ENCODE results near the gene HPS4. TPM values are rescaled to one million over a fixed set of nuclear protein-coding genes. Genes with fewer than 3 reads are reported as not detected.

HPS4 gene
- total RNA-seq, 1 donor from 2014 or later = 25.2 TPM

DNA sequence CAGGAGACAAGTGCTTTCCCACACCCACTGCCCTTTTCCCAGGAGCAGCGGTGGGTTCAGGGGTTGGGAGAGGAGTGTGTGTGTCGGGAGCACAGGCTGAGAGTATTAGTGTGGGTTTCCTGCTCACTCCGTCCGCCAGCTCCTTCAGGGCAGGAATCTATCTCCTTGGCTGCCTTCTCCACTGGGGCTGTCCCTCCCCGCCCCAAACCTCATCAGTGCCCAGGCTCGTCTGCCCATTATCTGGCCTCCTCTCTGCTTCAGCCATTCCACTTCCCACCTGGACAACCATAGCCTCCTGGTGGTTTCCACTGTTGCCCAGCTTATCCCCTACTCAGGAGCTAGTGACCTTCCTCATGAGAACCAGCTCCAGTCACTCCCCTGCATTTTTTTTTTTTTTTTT, 34.6 kb downstream of the HPS4 start:
- H4K20me1 ChIP-seq (ENCODE audit: insufficient read depth, low read length) = peaks cover 2% of the 10 kb centered on the region
- H3K9me3 Mint-ChIP-seq (ENCODE audit: unreplicated experiment) = no peaks in the 10 kb centered on the region
- H3K4me3 ChIP-seq (ENCODE audit: insufficient read depth, low read depth, low read length) = no peak overlapping the region
- no peak overlapping the region for H3K27ac ChIP-seq (ENCODE audit: low read depth, low read length)
- H3K9me3 ChIP-seq (ENCODE audit: insufficient read depth, low read depth, low read length) = no peaks in the 10 kb centered on the region
- H3K4me2 ChIP-seq (ENCODE audit: low read length) = no peak overlapping the region
- H3K36me3 Mint-ChIP-seq (ENCODE audit: low read depth, unreplicated experiment) = peaks cover 21% of the 10 kb centered on the region
- H3K79me2 ChIP-seq (ENCODE audit: insufficient read depth, low read length) = no peaks in the 10 kb centered on the region
- H3K9ac ChIP-seq (ENCODE audit: low read length) = no peak overlapping the region
- peaks cover 4% of the 10 kb centered on the region for H3K36me3 ChIP-seq (ENCODE audit: insufficient read depth, low read length)
- TF ChIP-seq, protein P1, sequence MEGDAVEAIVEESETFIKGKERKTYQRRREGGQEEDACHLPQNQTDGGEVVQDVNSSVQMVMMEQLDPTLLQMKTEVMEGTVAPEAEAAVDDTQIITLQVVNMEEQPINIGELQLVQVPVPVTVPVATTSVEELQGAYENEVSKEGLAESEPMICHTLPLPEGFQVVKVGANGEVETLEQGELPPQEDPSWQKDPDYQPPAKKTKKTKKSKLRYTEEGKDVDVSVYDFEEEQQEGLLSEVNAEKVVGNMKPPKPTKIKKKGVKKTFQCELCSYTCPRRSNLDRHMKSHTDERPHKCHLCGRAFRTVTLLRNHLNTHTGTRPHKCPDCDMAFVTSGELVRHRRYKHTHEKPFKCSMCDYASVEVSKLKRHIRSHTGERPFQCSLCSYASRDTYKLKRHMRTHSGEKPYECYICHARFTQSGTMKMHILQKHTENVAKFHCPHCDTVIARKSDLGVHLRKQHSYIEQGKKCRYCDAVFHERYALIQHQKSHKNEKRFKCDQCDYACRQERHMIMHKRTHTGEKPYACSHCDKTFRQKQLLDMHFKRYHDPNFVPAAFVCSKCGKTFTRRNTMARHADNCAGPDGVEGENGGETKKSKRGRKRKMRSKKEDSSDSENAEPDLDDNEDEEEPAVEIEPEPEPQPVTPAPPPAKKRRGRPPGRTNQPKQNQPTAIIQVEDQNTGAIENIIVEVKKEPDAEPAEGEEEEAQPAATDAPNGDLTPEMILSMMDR (IDR thresholded peaks at IDR 0.05; ENCODE audit: insufficient read depth, low read depth, low read length) = no peak
- TF ChIP-seq EZH2 (IDR thresholded peaks at IDR 0.05; ENCODE audit: insufficient read depth, low read length) = no peak
- H2AFZ ChIP-seq (ENCODE audit: low read depth, low read length) = no peak overlapping the region
- FAIRE-seq = no peak
- H3K27me3 ChIP-seq (ENCODE audit: insufficient read depth, low read length) = no peaks in the 10 kb centered on the region
- H3K4me1 ChIP-seq (ENCODE audit: insufficient read depth, low read length) = no peaks in the 10 kb centered on the region
- no peaks in the 10 kb centered on the region for H3K27me3 Mint-ChIP-seq (ENCODE audit: low read depth, unreplicated experiment)
- H3K4me1 Mint-ChIP-seq (ENCODE audit: low read depth, unreplicated experiment) = no peaks in the 10 kb centered on the region
- H3K27ac Mint-ChIP-seq (ENCODE audit: unreplicated experiment) = no peak overlapping the region
- peak overlapping the region; percentile 15 for H3K4me3 Mint-ChIP-seq (ENCODE audit: unreplicated experiment)
- DNase-seq (ENCODE audit: low read depth) = no peak

DNA sequence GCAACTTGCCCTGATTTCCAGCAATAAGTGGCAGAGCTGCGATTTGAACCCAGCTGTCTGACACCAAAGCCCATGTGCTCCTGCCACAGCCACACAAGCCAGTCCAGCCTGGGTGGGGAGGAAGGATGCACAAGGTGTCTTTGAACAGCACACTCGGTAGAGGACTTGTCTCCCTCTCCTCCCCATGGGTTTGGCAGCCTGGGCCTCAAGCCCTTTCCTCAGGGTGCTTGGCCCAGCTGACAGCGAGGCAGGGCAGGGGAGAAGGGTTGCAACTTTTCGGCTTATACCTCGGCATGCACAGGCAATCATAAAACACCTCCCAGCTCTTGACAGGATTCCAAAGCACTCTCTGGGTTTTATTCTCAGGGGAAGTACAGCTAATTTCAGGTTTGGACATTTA, 35.2 kb downstream of the HPS4 start:
- H3K4me2 ChIP-seq (ENCODE audit: low read length) = no peak overlapping the region
- H3K27ac ChIP-seq (ENCODE audit: low read depth, low read length) = no peak overlapping the region
- FAIRE-seq (no peak), DNase-seq (ENCODE audit: low read depth) (no peak)
- Mint-ChIP-seq H3K27ac (ENCODE audit: unreplicated experiment) (no peak overlapping the region), H3K9me3 (ENCODE audit: unreplicated experiment) (no peaks in the 10 kb centered on the region), H3K36me3 (ENCODE audit: low read depth, unreplicated experiment) (peaks cover 18% of the 10 kb centered on the region), H3K27me3 (ENCODE audit: low read depth, unreplicated experiment) (no peaks in the 10 kb centered on the region), H3K4me1 (ENCODE audit: low read depth, unreplicated experiment) (no peaks in the 10 kb centered on the region), H3K4me3 (ENCODE audit: unreplicated experiment) (no peak overlapping the region)
- no peaks in the 10 kb centered on the region for H3K79me2 ChIP-seq (ENCODE audit: insufficient read depth, low read length)
- no peaks in the 10 kb centered on the region for H3K4me1 ChIP-seq (ENCODE audit: insufficient read depth, low read length)
- H3K9ac ChIP-seq (ENCODE audit: low read length) = no peak overlapping the region
- TF ChIP-seq EZH2 (IDR thresholded peaks at IDR 0.05; ENCODE audit: insufficient read depth, low read length) = no peak
- TF ChIP-seq, protein P1 (IDR thresholded peaks at IDR 0.05; ENCODE audit: insufficient read depth, low read depth, low read length) = no peak
- no peaks in the 10 kb centered on the region for H4K20me1 ChIP-seq (ENCODE audit: insufficient read depth, low read length)
- no peak overlapping the region for H3K4me3 ChIP-seq (ENCODE audit: insufficient read depth, low read depth, low read length)
- H3K9me3 ChIP-seq (ENCODE audit: insufficient read depth, low read depth, low read length) = no peaks in the 10 kb centered on the region
- no peaks in the 10 kb centered on the region for H3K27me3 ChIP-seq (ENCODE audit: insufficient read depth, low read length)
- peaks cover 3% of the 10 kb centered on the region for H3K36me3 ChIP-seq (ENCODE audit: insufficient read depth, low read length)
- H2AFZ ChIP-seq (ENCODE audit: low read depth, low read length) = no peak overlapping the region

DNA sequence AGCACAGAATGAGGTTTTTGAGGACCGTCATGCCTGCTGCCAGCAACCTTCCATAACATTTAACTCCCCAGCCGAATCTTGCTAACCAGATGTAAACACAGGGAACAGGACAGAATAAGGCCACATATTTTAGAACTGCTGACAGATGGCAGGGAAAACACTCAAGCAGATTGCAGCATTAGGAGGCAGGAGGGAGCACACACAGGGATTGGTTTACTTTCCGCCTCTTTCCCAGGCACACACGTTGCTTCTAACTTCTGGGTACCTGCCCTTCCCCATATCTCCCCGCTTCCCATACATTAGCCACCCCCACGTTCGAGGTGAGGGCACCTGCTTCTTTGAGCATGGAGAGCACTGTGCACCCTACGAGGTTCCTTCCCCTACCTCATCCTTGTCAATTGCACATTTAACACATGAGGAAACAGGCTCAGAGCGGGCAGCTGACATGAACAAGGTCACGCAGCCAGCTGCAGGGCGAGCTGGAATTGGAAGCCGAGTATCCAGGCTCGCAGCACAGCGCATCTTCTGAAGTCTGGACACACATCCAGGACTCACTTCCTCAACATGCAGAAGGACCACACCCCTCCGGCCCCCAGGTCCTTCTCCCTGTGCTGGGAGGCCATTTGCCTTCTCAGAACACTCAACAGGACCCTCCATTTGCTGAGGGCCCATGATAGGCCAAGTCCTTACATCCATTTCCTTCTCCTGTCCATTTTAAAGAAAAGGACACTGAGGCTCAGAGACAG, 35.8 kb downstream of the HPS4 start:
- Histone ChIP-seq H3K79me2 (ENCODE audit: insufficient read depth, low read length) (no peaks in the 10 kb centered on the region), H3K4me2 (ENCODE audit: low read length) (no peak overlapping the region), H3K4me3 (ENCODE audit: insufficient read depth, low read depth, low read length) (no peak overlapping the region), H3K9me3 (ENCODE audit: insufficient read depth, low read depth, low read length) (no peaks in the 10 kb centered on the region), H3K4me1 (ENCODE audit: insufficient read depth, low read length) (no peaks in the 10 kb centered on the region), H3K27me3 (ENCODE audit: insufficient read depth, low read length) (no peaks in the 10 kb centered on the region), H4K20me1 (ENCODE audit: insufficient read depth, low read length) (no peaks in the 10 kb centered on the region), H3K27ac (ENCODE audit: low read depth, low read length) (no peak overlapping the region), H3K9ac (ENCODE audit: low read length) (no peak overlapping the region), H2AFZ (ENCODE audit: low read depth, low read length) (no peak overlapping the region), H3K36me3 (ENCODE audit: insufficient read depth, low read length) (no peaks in the 10 kb centered on the region)
- no peak overlapping the region for H3K4me3 Mint-ChIP-seq (ENCODE audit: unreplicated experiment)
- TF ChIP-seq, protein P1 (IDR thresholded peaks at IDR 0.05; ENCODE audit: insufficient read depth, low read depth, low read length) = no peak
- TF ChIP-seq EZH2 (IDR thresholded peaks at IDR 0.05; ENCODE audit: insufficient read depth, low read length) = no peak
- H3K9me3 Mint-ChIP-seq (ENCODE audit: unreplicated experiment) = no peaks in the 10 kb centered on the region
- FAIRE-seq (no peak), DNase-seq (ENCODE audit: low read depth) (no peak)
- no peak overlapping the region for H3K27ac Mint-ChIP-seq (ENCODE audit: unreplicated experiment)
- H3K4me1 Mint-ChIP-seq (ENCODE audit: low read depth, unreplicated experiment) = no peaks in the 10 kb centered on the region
- no peaks in the 10 kb centered on the region for H3K27me3 Mint-ChIP-seq (ENCODE audit: low read depth, unreplicated experiment)
- peaks cover 18% of the 10 kb centered on the region for H3K36me3 Mint-ChIP-seq (ENCODE audit: low read depth, unreplicated experiment)
